HepG2 (cell line): ENCODE measurements around the gene FUT3. TPM values are rescaled to one million over a fixed set of nuclear protein-coding genes. Genes with fewer than 3 reads are reported as not detected.

Source experiments
- AGO1 ChIP-seq: fragments of 200-400 bp; formaldehyde crosslinking; IDR thresholded peaks from 2 replicates; pipeline ENCODE4 v1.6.1; 2017; ENCODE audit warnings: mild to moderate bottlenecking, low read depth, low read length, moderate library complexity; ENCODE audit not compliant: poor library complexity, severe bottlenecking
- FOXM1 ChIP-seq: sonication (generic); formaldehyde crosslinking; IDR thresholded peaks from 2 replicates; pipeline ENCODE4 v1.5.0; 2020; ENCODE audit warnings: missing genetic modification reagents
- STAG1 ChIP-seq: sonication (generic); formaldehyde crosslinking; IDR thresholded peaks from 2 replicates; pipeline ENCODE4 v1.4.0; 2020; ENCODE audit warnings: missing genetic modification reagents
- ZIK1 ChIP-seq: sonication (generic); formaldehyde crosslinking; IDR thresholded peaks from 2 replicates; pipeline ENCODE4 v1.5.0; 2020; ENCODE audit warnings: mild to moderate bottlenecking, low read depth, missing genetic modification reagents, borderline replicate concordance
- ZNF124 ChIP-seq: sonication (generic); formaldehyde crosslinking; IDR thresholded peaks from 2 replicates; pipeline ENCODE4 v1.4.0; 2020; ENCODE audit warnings: missing genetic modification reagents
- ZNF138 ChIP-seq: sonication (generic); formaldehyde crosslinking; IDR thresholded peaks from 2 replicates; pipeline ENCODE4 v1.5.0; 2020; ENCODE audit warnings: mild to moderate bottlenecking, low read depth, missing genetic modification reagents
- ZNF557 ChIP-seq: sonication (generic); formaldehyde crosslinking; IDR thresholded peaks from 2 replicates; pipeline ENCODE4 v1.4.0; 2020; ENCODE audit warnings: missing genetic modification reagents
- ZNF720 ChIP-seq: sonication (generic); formaldehyde crosslinking; IDR thresholded peaks from 2 replicates; pipeline ENCODE4 v1.4.0; 2020; ENCODE audit warnings: missing genetic modification reagents
- ZNF777 ChIP-seq: sonication (generic); formaldehyde crosslinking; IDR thresholded peaks from 2 replicates; pipeline ENCODE4 v1.4.0; 2020; ENCODE audit warnings: missing genetic modification reagents
- polyA plus RNA-seq, 8 experiments: library from polyadenylated mRNA; depleted of rRNA in 3 of 8; stranded (reverse) in 7 of 8; unstranded in 1 of 8; fragments of >200 nt; fragmentation: Illumina TruSeq in 4 of 8; extraction: Trizol in 4 of 8; gene quantifications; 2 replicates each; pipeline versions ENCODE4 v1.2.1 to v1.2.3, GENCODE V29; 2011 to 2016; ENCODE audit warnings: low read depth in 4 of 8, missing spikeins in 1 of 8, mixed read lengths in 1 of 8; ENCODE audit not compliant: insufficient read depth in 1 of 8
- total RNA-seq, 5 experiments: library from RNA; depleted of rRNA; stranded (reverse); fragments of >200 nt; fragmentation: Illumina TruSeq; extraction: Trizol; gene quantifications; 2 replicates each; pipeline ENCODE4 v1.2.3, GENCODE V29; 2016; ENCODE audit warnings: low read depth in 1 of 5
- TF ChIP-seq, protein P1 (sequence below): sonication (generic); formaldehyde crosslinking; IDR thresholded peaks from 2 replicates; pipeline ENCODE4 v1.8.0; 2022; ENCODE audit warnings: low read depth, missing genetic modification reagents
- TF ChIP-seq, protein P2 (sequence below): sonication (generic); formaldehyde crosslinking; IDR thresholded peaks from 2 replicates; pipeline ENCODE4 v1.8.0; 2022; ENCODE audit warnings: mild to moderate bottlenecking, missing genetic modification reagents
- TF ChIP-seq, protein P3 (sequence below): sonication (generic); formaldehyde crosslinking; IDR thresholded peaks from 2 replicates; pipeline ENCODE4 v1.9.0; 2021; ENCODE audit warnings: mild to moderate bottlenecking, missing genetic modification reagents
- TF ChIP-seq, protein P4 (sequence below): sonication (generic); formaldehyde crosslinking; IDR thresholded peaks from 2 replicates; pipeline ENCODE4 v1.5.0; 2020; ENCODE audit warnings: missing genetic modification reagents
- TF ChIP-seq, protein P5 (sequence below): sonication (generic); formaldehyde crosslinking; IDR thresholded peaks from 2 replicates; pipeline ENCODE4 v1.9.0; 2021; ENCODE audit warnings: missing genetic modification reagents, borderline replicate concordance

FUT3 gene
- total and polyA plus RNA-seq, 2 of the 13 experiments (the other 11 are each of a cell fraction or from before 2014, with no cell fraction given): 0.53 to 1.1 TPM

DNA sequence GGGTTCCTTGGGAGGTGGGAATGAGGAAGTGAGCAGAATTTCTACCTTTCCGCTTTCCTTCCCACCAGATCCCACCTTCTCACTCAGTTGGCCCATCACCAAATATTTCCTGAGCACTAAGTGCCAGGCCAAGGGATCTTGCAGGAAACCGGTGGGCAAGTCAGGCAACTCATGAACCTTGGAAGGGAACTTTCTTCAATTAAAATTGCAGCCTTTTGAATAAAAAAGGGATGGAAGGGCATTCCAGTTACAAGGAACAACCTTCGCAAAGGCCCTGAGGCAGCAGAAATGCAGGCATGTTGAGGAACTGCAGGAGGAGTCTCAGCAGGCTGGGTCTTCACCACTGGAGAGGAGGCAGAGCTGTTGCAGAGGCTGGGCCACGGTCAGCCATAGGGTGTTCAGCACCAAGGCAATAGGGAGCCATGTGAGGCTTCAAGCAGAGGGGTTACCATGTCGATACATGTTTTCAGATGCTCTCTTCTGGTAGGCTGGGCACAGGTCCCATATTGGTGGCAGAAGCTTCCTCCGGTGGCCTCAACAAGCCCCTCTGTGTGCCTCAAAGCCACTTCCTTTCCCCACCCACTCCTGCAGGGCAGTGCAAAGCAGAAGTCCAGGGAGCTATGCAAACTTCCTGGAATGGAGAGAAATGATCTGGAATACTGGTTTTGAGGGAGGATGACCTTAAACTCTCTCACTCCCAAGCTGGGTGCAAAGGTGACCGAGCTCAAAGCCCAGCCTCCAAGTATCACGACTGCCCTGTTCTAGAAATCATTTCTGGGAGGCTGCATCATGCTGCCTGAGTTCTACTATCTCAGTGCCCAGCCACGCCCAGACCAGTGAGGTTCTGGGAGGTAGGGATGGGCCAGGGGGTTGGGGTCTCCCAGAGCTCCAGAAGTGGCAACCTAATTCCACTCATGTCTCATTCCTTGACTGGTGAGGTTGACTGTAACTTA is 11.9 kb downstream of the FUT3 start, which contains the start of gene FUT6 (continued):
- TF ChIP-seq ZIK1 (no peak), ZNF720 (no peak), ZNF557 (CRISPR knock-in tag) (peak; percentile 56; the same call in 1 of the 2 replicates), ZNF138 (no peak), AGO1 (no peak), STAG1 (CRISPR knock-in tag) (peak; percentile 12; the same call in 1 of the 2 replicates), ZNF777 (no peak), ZNF124 (no peak), FOXM1 (CRISPR knock-in tag) (no peak)
- TF ChIP-seq, protein P1, sequence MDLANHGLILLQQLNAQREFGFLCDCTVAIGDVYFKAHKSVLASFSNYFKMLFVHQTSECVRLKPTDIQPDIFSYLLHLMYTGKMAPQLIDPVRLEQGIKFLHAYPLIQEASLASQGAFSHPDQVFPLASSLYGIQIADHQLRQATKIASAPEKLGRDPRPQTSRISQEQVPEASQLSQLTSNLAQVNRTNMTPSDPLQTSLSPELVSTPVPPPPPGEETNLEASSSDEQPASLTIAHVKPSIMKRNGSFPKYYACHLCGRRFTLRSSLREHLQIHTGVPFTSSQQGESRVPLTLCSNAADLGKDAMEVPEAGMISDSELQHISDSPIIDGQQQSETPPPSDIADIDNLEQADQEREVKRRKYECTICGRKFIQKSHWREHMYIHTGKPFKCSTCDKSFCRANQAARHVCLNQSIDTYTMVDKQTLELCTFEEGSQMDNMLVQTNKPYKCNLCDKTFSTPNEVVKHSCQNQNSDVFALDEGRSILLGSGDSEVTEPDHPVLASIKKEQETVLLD: no peak
- TF ChIP-seq, protein P2, sequence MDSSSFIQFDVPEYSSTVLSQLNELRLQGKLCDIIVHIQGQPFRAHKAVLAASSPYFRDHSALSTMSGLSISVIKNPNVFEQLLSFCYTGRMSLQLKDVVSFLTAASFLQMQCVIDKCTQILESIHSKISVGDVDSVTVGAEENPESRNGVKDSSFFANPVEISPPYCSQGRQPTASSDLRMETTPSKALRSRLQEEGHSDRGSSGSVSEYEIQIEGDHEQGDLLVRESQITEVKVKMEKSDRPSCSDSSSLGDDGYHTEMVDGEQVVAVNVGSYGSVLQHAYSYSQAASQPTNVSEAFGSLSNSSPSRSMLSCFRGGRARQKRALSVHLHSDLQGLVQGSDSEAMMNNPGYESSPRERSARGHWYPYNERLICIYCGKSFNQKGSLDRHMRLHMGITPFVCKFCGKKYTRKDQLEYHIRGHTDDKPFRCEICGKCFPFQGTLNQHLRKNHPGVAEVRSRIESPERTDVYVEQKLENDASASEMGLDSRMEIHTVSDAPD (CRISPR knock-in tag): no peak
- TF ChIP-seq, protein P3, sequence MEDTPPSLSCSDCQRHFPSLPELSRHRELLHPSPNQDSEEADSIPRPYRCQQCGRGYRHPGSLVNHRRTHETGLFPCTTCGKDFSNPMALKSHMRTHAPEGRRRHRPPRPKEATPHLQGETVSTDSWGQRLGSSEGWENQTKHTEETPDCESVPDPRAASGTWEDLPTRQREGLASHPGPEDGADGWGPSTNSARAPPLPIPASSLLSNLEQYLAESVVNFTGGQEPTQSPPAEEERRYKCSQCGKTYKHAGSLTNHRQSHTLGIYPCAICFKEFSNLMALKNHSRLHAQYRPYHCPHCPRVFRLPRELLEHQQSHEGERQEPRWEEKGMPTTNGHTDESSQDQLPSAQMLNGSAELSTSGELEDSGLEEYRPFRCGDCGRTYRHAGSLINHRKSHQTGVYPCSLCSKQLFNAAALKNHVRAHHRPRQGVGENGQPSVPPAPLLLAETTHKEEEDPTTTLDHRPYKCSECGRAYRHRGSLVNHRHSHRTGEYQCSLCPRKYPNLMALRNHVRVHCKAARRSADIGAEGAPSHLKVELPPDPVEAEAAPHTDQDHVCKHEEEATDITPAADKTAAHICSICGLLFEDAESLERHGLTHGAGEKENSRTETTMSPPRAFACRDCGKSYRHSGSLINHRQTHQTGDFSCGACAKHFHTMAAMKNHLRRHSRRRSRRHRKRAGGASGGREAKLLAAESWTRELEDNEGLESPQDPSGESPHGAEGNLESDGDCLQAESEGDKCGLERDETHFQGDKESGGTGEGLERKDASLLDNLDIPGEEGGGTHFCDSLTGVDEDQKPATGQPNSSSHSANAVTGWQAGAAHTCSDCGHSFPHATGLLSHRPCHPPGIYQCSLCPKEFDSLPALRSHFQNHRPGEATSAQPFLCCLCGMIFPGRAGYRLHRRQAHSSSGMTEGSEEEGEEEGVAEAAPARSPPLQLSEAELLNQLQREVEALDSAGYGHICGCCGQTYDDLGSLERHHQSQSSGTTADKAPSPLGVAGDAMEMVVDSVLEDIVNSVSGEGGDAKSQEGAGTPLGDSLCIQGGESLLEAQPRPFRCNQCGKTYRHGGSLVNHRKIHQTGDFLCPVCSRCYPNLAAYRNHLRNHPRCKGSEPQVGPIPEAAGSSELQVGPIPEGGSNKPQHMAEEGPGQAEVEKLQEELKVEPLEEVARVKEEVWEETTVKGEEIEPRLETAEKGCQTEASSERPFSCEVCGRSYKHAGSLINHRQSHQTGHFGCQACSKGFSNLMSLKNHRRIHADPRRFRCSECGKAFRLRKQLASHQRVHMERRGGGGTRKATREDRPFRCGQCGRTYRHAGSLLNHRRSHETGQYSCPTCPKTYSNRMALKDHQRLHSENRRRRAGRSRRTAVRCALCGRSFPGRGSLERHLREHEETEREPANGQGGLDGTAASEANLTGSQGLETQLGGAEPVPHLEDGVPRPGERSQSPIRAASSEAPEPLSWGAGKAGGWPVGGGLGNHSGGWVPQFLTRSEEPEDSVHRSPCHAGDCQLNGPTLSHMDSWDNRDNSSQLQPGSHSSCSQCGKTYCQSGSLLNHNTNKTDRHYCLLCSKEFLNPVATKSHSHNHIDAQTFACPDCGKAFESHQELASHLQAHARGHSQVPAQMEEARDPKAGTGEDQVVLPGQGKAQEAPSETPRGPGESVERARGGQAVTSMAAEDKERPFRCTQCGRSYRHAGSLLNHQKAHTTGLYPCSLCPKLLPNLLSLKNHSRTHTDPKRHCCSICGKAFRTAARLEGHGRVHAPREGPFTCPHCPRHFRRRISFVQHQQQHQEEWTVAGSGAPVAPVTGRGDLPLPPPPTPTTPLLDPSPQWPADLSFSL (CRISPR knock-in tag): 0 out of 2 replicates have a peak, but pooled peaks have one; percentile 25
- TF ChIP-seq, protein P4, sequence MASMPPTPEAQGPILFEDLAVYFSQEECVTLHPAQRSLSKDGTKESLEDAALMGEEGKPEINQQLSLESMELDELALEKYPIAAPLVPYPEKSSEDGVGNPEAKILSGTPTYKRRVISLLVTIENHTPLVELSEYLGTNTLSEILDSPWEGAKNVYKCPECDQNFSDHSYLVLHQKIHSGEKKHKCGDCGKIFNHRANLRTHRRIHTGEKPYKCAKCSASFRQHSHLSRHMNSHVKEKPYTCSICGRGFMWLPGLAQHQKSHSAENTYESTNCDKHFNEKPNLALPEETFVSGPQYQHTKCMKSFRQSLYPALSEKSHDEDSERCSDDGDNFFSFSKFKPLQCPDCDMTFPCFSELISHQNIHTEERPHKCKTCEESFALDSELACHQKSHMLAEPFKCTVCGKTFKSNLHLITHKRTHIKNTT (CRISPR knock-in tag): no peak
- TF ChIP-seq, protein P5, sequence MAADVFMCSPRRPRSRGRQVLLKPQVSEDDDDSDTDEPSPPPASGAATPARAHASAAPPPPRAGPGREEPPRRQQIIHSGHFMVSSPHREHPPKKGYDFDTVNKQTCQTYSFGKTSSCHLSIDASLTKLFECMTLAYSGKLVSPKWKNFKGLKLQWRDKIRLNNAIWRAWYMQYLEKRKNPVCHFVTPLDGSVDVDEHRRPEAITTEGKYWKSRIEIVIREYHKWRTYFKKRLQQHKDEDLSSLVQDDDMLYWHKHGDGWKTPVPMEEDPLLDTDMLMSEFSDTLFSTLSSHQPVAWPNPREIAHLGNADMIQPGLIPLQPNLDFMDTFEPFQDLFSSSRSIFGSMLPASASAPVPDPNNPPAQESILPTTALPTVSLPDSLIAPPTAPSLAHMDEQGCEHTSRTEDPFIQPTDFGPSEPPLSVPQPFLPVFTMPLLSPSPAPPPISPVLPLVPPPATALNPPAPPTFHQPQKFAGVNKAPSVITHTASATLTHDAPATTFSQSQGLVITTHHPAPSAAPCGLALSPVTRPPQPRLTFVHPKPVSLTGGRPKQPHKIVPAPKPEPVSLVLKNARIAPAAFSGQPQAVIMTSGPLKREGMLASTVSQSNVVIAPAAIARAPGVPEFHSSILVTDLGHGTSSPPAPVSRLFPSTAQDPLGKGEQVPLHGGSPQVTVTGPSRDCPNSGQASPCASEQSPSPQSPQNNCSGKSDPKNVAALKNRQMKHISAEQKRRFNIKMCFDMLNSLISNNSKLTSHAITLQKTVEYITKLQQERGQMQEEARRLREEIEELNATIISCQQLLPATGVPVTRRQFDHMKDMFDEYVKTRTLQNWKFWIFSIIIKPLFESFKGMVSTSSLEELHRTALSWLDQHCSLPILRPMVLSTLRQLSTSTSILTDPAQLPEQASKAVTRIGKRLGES (CRISPR knock-in tag): no peak
